Tongue (tissue), 2 donors: Measurements from ENCODE around the gene APBB3. TPM values are rescaled to one million over a fixed set of nuclear protein-coding genes. Genes with fewer than 3 reads are reported as not detected.
"Not testable (repeated sequence)": the region's sequence is repeated elsewhere in the genome, so short reads cannot be mapped to it uniquely, and the experiment has no call there.

ENCODE experiments used
- DNase-seq: peaks from one replicate; pipeline ENCODE4 v3.0.0-alpha.2; 2015
- total RNA-seq: library from RNA; depleted of rRNA; stranded (reverse); fragments of >200 nt; gene quantifications from one replicate; pipeline ENCODE4 v1.2.3, GENCODE V29; 2014

APBB3 gene
- total RNA-seq = 32.6 TPM

- DNase-seq = peak; percentile 99
Measured at GRCh38 chr5:140564196-140565023, at the start of gene APBB3, which contains the start of gene SLC35A4. APBB3 (minus strand) TSS chr5:140564598; CDS start chr5:140564245, 353 bp downstream. SLC35A4 (plus strand) TSS chr5:140564828; CDS start chr5:140567170, 2,342 bp downstream.

GRCh38 chr5:140611020-140611521 lies 46.7 kb upstream of the APBB3 start:
- DNase-seq = no peak

- no peak for DNase-seq
Measured at GRCh38 chr5:140609126-140609525, 44.7 kb upstream of the APBB3 start.

- DNase-seq = no peak
Measured at GRCh38 chr5:140608722-140609121, 44.3 kb upstream of the APBB3 start.

- no peak for DNase-seq
Measured at GRCh38 chr5:140607031-140607430, 42.6 kb upstream of the APBB3 start.

GRCh38 chr5:140605879-140606278 lies 41.5 kb upstream of the APBB3 start:
- no peak for DNase-seq

- DNase-seq = no peak
Measured at GRCh38 chr5:140603734-140604133, 39.3 kb upstream of the APBB3 start.

- not testable (repeated sequence) for DNase-seq
Measured at GRCh38 chr5:140603446-140603698, 39.0 kb upstream of the APBB3 start.

- DNase-seq = no peak
Measured at GRCh38 chr5:140602147-140602546, 37.7 kb upstream of the APBB3 start.

GRCh38 chr5:140600096-140600495 lies 35.7 kb upstream of the APBB3 start:
- DNase-seq = no peak

- no peak for DNase-seq
Measured at GRCh38 chr5:140598836-140599235, 34.4 kb upstream of the APBB3 start.

GRCh38 chr5:140596321-140596741 lies 31.9 kb upstream of the APBB3 start:
- DNase-seq = no peak

- peak; percentile 35 for DNase-seq
Measured at GRCh38 chr5:140595538-140596300, 31.3 kb upstream of the APBB3 start.

GRCh38 chr5:140594169-140594568 lies 29.8 kb upstream of the APBB3 start:
- DNase-seq = no peak

- not testable (repeated sequence) for DNase-seq
Measured at GRCh38 chr5:140593070-140593469, 28.7 kb upstream of the APBB3 start.

- no peak for DNase-seq
Measured at GRCh38 chr5:140591747-140592372, 27.5 kb upstream of the APBB3 start.

GRCh38 chr5:140590861-140591260 lies 26.5 kb upstream of the APBB3 start:
- DNase-seq = no peak

GRCh38 chr5:140588311-140589070 lies 24.1 kb upstream of the APBB3 start:
- DNase-seq = no peak

- DNase-seq = no peak
Measured at GRCh38 chr5:140587495-140587894, 23.1 kb upstream of the APBB3 start.

- not testable (repeated sequence) for DNase-seq
Measured at GRCh38 chr5:140579188-140579747, 14.9 kb upstream of the APBB3 start.

- DNase-seq = no peak
Measured at GRCh38 chr5:140576776-140577201, 12.4 kb upstream of the APBB3 start.

- no peak for DNase-seq
Measured at GRCh38 chr5:140575309-140575708, 10.9 kb upstream of the APBB3 start.
